H54 (cell line): ENCODE measurements around the gene FUOM.
A peak's percentile ranks its signal among the peaks of the same experiment; 100 is the strongest.
"Not testable (repeated sequence)": the region's sequence is repeated elsewhere in the genome, so short reads cannot be mapped to it uniquely, and the experiment has no call there.

Source experiments
- DNase-seq: peaks from one replicate; pipeline ENCODE4 v3.0.0; 2011; ENCODE audit warnings: low spot score, mixed read lengths; ENCODE audit not compliant: insufficient read length
- FAIRE-seq: peaks from 3 replicates; lab custom pipeline; 2011; peaks lifted over from hg19 to GRCh38; lab: Jason Lieb, UNC
- POLR2A ChIP-seq: IDR thresholded peaks from 2 replicates; pipeline ENCODE4 v1.6.1; 2011; ENCODE audit warnings: low read depth, mild to moderate bottlenecking, low read length

Gene FUOM

GRCh38 chr10:133394064-133394663, 36.3 kb upstream of the FUOM start, which contains the start of gene MTG1:
Gene MTG1, plus strand, starts transcription at chr10:133394157. Its CDS starts 64 bp downstream, at chr10:133394221.
- no peak for FAIRE-seq
- TF ChIP-seq POLR2A, result peak; percentile 51; the same call in 1 of the 2 replicates
- no peak for DNase-seq

GRCh38 chr10:133393401-133394063, 35.7 kb upstream of the FUOM start:
- DNase-seq, result peak; percentile 83
- no peak for FAIRE-seq
- TF ChIP-seq POLR2A, result no peak

GRCh38 chr10:133391761-133392518, 34.1 kb upstream of the FUOM start:
- no peak for TF ChIP-seq POLR2A
- FAIRE-seq, result no peak
- DNase-seq, result no peak

DNA sequence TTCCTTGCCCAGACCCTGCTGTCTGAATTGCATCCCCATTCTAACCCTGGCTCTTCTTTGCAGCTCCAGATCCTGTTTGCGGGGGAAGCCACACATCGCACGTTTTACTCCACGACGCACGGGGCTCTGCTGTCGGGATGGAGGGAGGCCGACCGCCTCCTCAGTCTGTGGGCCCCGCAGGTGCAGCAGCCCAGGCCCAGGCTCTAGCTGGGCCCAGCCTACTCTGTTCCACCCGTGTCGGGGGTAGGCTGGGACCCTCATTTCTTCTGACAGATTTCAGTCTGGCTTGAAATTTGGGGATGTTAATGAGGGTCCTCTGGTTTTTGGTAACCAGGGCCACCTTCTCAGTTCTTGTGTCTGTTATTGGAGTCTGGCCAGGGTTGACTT, 33.4 kb upstream of the FUOM start:
- DNase-seq (no peak), FAIRE-seq (no peak)
- no peak for TF ChIP-seq POLR2A

GRCh38 chr10:133390597-133391248, 32.9 kb upstream of the FUOM start:
- no peak for FAIRE-seq
- DNase-seq, result no peak

GRCh38 chr10:133388973-133389818, 31.4 kb upstream of the FUOM start:
- no peak for TF ChIP-seq POLR2A
- FAIRE-seq (no peak), DNase-seq (no peak)

More at GRCh38 chr10:133390597-133391248, 32.9 kb upstream of the FUOM start:
- TF ChIP-seq POLR2A, result no peak

DNA sequence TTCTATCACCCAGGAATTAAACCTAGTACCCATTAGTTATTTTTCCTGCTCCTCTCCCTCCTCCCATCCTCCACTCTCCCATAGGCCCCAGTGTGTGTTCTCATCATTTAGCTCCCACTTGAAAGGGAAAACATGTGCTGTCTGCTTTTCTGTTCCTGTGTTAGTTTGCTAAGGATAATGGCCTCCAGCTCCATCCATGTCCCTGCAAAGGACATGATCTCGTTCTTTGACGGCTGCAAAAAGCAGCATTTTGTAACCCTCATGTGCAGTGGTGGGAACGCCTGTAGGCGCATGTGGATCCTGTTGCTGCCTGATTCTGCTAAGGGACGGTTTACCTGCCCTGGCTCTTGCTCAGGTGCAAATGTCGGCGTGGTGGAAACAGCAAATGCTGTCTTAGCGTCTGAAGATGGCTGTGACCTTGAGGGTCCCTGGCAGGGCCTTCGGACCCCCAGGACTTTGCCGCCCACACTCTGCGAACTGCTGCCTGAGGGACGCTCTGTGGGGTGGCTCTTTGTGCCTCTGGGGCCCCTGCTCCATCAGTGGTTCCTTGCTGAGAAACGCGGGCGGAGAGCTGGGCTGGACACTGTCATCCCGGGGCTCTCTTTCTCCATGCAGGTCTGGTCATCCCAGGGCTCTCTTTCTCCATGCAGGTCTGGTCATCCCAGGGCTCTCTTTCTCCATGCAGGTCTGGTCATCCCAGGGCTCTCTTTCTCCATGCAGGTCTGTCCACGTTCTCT, 30.6 kb upstream of the FUOM start:
- TF ChIP-seq POLR2A, result no peak
- FAIRE-seq (no peak), DNase-seq (no peak)

- DNase-seq, FAIRE-seq: not testable (repeated sequence)
Observed at GRCh38 chr10:133386951-133387350, 29.1 kb upstream of the FUOM start.

DNA sequence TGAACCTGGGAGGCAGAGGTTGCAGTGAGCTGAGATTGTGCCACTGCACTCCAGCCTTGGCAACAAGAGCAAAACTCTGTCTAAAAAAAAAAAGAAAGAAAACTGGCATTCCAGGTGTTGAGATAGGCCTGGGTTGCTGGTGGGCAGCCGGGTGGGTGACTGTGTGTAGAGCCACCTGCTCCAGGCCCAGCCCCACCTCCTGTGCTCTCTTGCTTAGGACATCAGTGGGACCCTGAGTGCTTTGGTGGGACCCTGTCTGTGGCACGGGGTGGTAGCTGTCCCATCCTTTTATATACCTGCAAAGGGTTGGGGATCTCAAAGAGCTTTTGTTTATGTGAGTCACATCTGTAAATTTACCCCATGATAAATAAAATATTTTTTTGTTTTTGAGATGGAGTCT, 27.4 kb upstream of the FUOM start:
- no peak for FAIRE-seq
- no peak for TF ChIP-seq POLR2A
- DNase-seq, result no peak

GRCh38 chr10:133384071-133384470, 26.3 kb upstream of the FUOM start:
- DNase-seq (no peak), FAIRE-seq (no peak)
- TF ChIP-seq POLR2A, result no peak

- no peak for FAIRE-seq
- DNase-seq, result no peak
- TF ChIP-seq POLR2A, result no peak
Observed at GRCh38 chr10:133383551-133383950, 25.7 kb upstream of the FUOM start.

DNA sequence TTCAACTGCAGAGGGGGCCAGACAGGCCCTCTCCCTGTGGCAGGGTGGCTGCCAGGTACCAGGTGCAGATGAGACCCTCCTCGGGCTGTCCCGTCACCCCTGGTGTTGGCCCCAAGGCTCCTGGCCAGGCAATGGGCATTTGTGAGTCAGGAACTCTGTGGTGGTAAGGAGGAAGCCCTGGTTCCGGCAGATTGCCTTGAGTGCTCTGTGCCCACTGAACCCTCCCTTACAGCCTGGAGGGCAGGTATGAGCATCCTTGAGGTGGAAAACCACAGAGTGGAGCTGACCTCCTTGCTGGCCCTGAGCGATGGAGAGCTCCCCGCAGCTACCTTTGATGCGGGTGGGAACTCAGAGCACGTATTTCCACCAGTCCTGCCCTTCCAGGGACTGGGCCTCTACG, 23.2 kb upstream of the FUOM start:
- TF ChIP-seq POLR2A, result no peak
- DNase-seq (no peak), FAIRE-seq (no peak)
